C4-2B (cell line): Measurements from ENCODE around the gene TMEM213.

Source experiments
- H3K27ac ChIP-seq: fragments of 450-650 bp; 2 replicates; pipeline ENCODE4 v1.5.1; 2017
- ZFX ChIP-seq: fragments of 450-650 bp; IDR thresholded peaks from 2 replicates; pipeline ENCODE4 v1.6.1; 2017
- TF ChIP-seq, protein P1 (sequence below): fragments of 450-650 bp; conservative IDR thresholded peaks from 2 replicates; pipeline ENCODE4 v1.5.1; 2017; ENCODE audit warnings: mild to moderate bottlenecking

Gene TMEM213

DNA sequence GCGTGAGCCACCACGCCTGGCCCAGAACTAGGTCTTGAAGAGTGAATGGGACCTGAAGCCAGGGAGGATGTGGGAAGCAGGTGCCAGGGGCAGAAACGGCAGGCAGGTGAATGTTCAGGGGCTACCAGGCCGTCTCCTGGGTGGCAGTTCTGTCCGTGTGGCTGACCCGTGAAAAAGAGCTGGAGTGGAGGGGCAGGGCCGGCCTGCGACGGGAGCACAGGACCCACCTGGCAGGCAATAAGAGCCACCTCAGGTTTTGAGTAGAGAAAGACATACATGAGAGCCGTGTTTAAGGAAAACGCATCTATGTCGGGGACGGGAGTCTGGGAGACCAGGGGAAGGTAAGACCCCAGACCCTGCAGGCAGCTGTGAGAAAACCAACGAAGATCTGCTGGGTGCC, 70.9 kb downstream of the TMEM213 start:
- TF ChIP-seq, protein P1, sequence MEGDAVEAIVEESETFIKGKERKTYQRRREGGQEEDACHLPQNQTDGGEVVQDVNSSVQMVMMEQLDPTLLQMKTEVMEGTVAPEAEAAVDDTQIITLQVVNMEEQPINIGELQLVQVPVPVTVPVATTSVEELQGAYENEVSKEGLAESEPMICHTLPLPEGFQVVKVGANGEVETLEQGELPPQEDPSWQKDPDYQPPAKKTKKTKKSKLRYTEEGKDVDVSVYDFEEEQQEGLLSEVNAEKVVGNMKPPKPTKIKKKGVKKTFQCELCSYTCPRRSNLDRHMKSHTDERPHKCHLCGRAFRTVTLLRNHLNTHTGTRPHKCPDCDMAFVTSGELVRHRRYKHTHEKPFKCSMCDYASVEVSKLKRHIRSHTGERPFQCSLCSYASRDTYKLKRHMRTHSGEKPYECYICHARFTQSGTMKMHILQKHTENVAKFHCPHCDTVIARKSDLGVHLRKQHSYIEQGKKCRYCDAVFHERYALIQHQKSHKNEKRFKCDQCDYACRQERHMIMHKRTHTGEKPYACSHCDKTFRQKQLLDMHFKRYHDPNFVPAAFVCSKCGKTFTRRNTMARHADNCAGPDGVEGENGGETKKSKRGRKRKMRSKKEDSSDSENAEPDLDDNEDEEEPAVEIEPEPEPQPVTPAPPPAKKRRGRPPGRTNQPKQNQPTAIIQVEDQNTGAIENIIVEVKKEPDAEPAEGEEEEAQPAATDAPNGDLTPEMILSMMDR: no peak
- no peak for TF ChIP-seq ZFX
- H3K27ac ChIP-seq: no peak overlapping the region

DNA sequence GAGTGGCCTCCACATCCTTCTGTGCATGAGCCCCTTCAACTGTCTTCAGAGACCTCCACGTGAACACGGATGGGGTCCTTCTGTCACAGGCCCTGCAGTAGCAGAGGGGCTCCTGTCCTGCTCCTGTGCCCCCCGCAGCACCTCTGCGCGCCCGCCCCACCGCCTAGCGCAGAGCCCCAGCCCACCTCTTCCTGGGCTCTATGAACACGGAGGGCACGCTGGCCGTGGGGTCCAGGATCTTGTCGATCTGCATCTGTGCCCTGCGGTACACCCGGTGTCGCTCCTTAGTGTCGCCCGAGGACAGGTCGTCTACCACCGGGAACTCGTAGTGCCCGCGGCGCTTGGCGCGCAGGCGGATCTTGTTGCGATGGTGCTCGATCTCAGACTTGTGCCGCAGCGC, 71.6 kb downstream of the TMEM213 start:
- no peak for TF ChIP-seq ZFX
- TF ChIP-seq, protein P1: no peak
- H3K27ac ChIP-seq: no peak overlapping the region

DNA sequence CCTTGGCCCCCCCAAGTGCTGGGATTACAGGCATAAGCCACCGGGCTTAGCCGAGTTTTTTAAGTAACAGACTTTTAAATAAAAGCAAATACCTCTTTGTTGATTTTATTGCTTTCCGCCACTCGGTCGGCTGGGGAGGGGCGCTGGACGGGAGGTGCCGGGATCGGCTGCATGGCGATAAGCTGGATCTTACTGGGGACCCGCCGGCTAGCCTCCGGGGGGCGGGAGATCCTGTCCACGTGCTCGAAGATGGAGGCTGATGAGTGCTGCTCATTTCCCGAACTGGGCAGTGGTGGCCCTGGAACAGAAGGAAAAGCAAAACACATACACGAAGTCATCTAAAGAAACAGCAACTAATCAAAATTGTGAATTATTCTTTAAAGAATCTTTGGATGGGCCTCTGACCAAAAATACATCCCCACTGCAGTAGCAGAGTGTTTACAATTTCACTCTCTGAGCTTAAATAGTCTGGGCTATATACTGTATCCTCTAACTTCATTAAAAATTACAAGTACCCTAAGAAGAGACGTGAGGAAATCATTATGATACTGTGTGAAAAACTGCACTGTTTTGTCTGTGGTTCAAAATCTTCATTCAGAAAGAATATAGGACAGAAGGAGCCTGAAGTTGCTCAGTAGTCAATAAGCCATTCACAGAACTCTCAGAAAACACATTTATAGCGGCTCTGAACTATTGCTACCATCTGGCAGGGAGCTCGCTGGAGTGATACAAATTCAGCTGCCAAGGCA, 73.4 kb downstream of the TMEM213 start:
- TF ChIP-seq ZFX: no peak
- TF ChIP-seq, protein P1: no peak

DNA sequence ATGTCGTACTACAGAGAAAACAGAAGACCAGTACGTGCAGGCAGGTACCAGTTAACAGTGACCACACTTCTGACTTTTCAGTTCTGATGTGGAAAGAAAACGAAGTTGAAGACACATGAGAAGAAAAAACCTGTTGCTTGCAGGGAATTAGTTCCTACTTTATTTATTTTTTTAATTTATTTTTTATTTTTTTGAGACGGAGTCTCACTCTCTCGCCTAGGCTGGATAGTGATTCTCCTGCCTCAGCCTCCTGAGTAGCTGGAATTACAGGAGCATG, 74.0 kb downstream of the TMEM213 start:
- TF ChIP-seq ZFX: no peak
- TF ChIP-seq, protein P1: no peak
- no peak overlapping the region for H3K27ac ChIP-seq

More for the DNA sequence above, 73.4 kb downstream of the TMEM213 start:
- no peak overlapping the region for H3K27ac ChIP-seq

DNA sequence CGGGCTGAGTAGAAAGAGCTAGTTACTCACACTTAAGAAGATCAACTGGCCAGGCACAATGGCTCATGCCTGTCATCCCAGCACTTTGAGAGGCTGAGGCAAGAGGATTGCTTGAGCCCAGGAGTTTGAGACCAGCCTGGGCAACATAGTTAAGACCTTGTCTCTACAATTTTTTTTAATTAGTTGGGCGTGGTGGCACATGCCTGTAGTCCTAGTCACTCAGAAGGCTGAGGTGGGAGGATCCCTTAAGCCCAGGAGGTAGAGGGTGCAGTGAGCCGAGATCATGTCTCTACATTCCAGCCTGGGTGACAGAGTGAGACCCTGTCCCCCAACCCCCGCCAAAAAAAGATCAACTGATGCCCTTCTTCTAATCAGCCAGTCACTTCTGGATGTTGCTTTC, 74.8 kb downstream of the TMEM213 start:
- TF ChIP-seq, protein P1: no peak
- TF ChIP-seq ZFX: no peak
- H3K27ac ChIP-seq: no peak overlapping the region

DNA sequence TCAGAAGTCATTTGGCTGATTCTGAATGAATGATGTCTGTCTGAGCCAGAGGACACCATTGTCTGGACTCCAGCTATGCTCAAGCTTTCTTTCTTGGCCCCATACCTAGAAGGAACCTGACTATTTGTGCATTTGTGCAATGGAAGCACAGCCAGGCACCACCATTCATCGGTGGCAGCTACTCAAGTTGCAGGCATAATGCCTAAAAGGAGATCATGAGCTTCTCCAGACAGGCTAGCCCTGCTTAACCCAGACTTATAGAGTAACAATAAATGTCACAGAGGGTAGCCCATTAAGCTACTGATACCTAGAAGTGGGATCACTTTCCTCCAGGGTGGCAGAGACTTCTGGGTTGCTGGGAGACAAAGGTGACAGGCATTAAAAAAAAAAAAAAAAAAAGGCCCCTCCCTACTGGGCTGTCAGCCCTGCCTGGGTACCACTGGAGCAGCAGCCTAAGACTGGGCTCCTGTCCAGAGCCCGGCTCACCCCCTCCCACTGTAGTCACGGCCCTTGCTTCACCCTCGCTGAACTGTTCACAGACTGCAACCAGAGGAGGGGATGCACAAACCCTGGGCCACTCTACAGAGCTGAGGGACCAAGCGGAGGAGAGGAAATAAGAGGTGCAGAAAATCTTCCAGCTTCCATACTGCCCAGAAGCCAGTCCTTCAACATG, 75.6 kb downstream of the TMEM213 start:
- TF ChIP-seq ZFX: no peak
- TF ChIP-seq, protein P1: no peak
- no peak overlapping the region for H3K27ac ChIP-seq

DNA sequence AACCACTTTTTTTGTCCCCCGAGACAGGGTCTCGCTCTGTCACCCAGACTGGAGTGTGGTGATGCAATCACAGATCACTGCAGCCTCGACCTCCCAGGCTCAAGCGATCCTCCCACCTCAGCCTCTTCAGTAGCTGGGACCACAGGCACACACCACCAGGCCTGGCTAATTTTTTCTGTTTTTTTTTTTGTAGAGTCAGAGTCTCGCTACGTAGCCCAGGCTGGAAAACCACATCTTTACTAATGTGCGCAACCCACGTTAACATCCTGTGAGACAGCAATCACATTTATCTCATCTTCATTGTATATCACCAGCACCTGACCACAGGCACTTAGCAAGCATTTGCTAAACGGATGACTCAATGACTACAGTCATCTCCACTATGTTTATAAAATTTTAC, 78.0 kb downstream of the TMEM213 start:
- TF ChIP-seq, protein P1: no peak
- no peak overlapping the region for H3K27ac ChIP-seq
